IMR-90 (cell line): ENCODE results near the gene KHNYN. TPM values are rescaled to one million over a fixed set of nuclear protein-coding genes. Genes with fewer than 3 reads are reported as not detected.

Experiments
- ATAC-seq: fragments of 200-7000 bp; cut with Tn5 transposase; 2 replicates; pipeline ENCODE4 v1.9.1; 2020; ENCODE audit warnings: low read depth, mild to moderate bottlenecking, moderate library complexity
- BruUV-seq: library from RNA; stranded (reverse); fragments of 400-500 nt; replicated peaks from 2 replicates; lab custom pipeline; 2021; lab: Mats Ljungman, UMichigan
- CTCF ChIA-PET: fragments of 300-600 bp; formaldehyde crosslinking; extraction: SDS; loops from one replicate; lab custom pipeline; 2021; ENCODE audit warnings: antibody characterized with exemption; lab: Yijun Ruan, JAX
- POLR2A ChIA-PET: fragments of 300-600 bp; sonication (Branson Sonifier 250); formaldehyde crosslinking; loops from one replicate; lab custom pipeline; 2022; ENCODE audit warnings: antibody characterized with exemption; ENCODE audit not compliant: unreplicated experiment; lab: Charles Lee
- DNase-seq: peaks from one replicate; pipeline ENCODE4 v3.0.0; 2013
- H2AFZ ChIP-seq: replicated peaks from 2 replicates; pipeline ENCODE3; 2013; ENCODE audit warnings: low read length, mild to moderate bottlenecking; ENCODE audit not compliant: poor library complexity
- H2AK5ac ChIP-seq: 2 replicates; pipeline ENCODE4 v1.6.1; 2013; ENCODE audit warnings: low read depth, low read length, inconsistent platforms
- H2AK9ac ChIP-seq: replicated peaks from 2 replicates; pipeline ENCODE3; 2013; ENCODE audit warnings: mild to moderate bottlenecking, low read depth, low read length, moderate library complexity; ENCODE audit not compliant: poor library complexity
- H2BK120ac ChIP-seq: 2 replicates; pipeline ENCODE4 v1.6.1; 2013; ENCODE audit warnings: low read depth, low read length, inconsistent platforms
- H2BK15ac ChIP-seq: 3 replicates; pipeline ENCODE4 v1.6.1; 2013; ENCODE audit warnings: low read depth, low read length, inconsistent platforms
- H2BK20ac ChIP-seq: 2 replicates; pipeline ENCODE4 v1.6.1; 2013; ENCODE audit warnings: low read depth, mild to moderate bottlenecking, inconsistent platforms, low read length, moderate library complexity
- H2BK5ac ChIP-seq: 2 replicates; pipeline ENCODE4 v1.6.1; 2013; ENCODE audit warnings: mild to moderate bottlenecking, low read depth, low read length, inconsistent platforms; ENCODE audit not compliant: poor library complexity, severe bottlenecking
- H3K14ac ChIP-seq: replicated peaks from 2 replicates; pipeline ENCODE4 v1.6.1; 2013; ENCODE audit warnings: low read depth, low read length, inconsistent platforms
- H3K18ac ChIP-seq: 2 replicates; pipeline ENCODE4 v1.6.1; 2013; ENCODE audit warnings: low read depth, low read length, control low read depth
- H3K23ac ChIP-seq: 2 replicates; pipeline ENCODE4 v1.6.1; 2013; ENCODE audit warnings: low read depth, low read length, inconsistent platforms
- H3K27ac ChIP-seq: 2 replicates; pipeline ENCODE4 v1.5.1; 2013; ENCODE audit warnings: mild to moderate bottlenecking, control low read depth, low read length; ENCODE audit not compliant: insufficient read depth
- H3K27me3 ChIP-seq: 2 replicates; pipeline ENCODE4 v1.6.1; 2013; ENCODE audit warnings: low read length; ENCODE audit not compliant: control insufficient read depth, insufficient read depth
- H3K36me3 ChIP-seq: 2 replicates; pipeline ENCODE4 v1.6.1; 2013; ENCODE audit warnings: low read length, mixed read lengths; ENCODE audit not compliant: control insufficient read depth, insufficient read depth
- H3K4ac ChIP-seq: 2 replicates; pipeline ENCODE4 v1.6.1; 2013; ENCODE audit warnings: low read depth, low read length, inconsistent platforms
- H3K4me1 ChIP-seq: 2 replicates; pipeline ENCODE4 v1.6.1; 2013; ENCODE audit warnings: low read length, mixed read lengths; ENCODE audit not compliant: control insufficient read depth, insufficient read depth
- H3K4me2 ChIP-seq: 2 replicates; pipeline ENCODE4 v1.6.1; 2013; ENCODE audit warnings: low read depth, mild to moderate bottlenecking, control low read depth, low read length, moderate library complexity
- H3K4me3 ChIP-seq: 2 replicates; pipeline ENCODE4 v1.5.1; 2013; ENCODE audit warnings: low read depth, mild to moderate bottlenecking, control low read depth, low read length, moderate library complexity; ENCODE audit not compliant: insufficient read depth
- H3K56ac ChIP-seq: 2 replicates; pipeline ENCODE4 v1.6.1; 2013; ENCODE audit warnings: low read length, inconsistent platforms; ENCODE audit not compliant: insufficient read depth; ENCODE audit errors: extremely low read depth
- H3K79me1 ChIP-seq, 2 experiments: 2 replicates each; pipeline ENCODE4 v1.6.1; 2013; ENCODE audit warnings: low read length in 2 of 2, inconsistent platforms in 1 of 2, low read depth in 1 of 2
- H3K9ac ChIP-seq: 2 replicates; pipeline ENCODE4 v1.6.1; 2013; ENCODE audit warnings: low read depth, low read length, control low read depth
- H3K9me1 ChIP-seq: 2 replicates; pipeline ENCODE4 v1.6.1; 2013; ENCODE audit warnings: low read length, inconsistent platforms; ENCODE audit not compliant: insufficient read depth
- H3K9me3 ChIP-seq: 2 replicates; pipeline ENCODE4 v1.6.1; 2013; ENCODE audit warnings: low read length; ENCODE audit not compliant: control insufficient read depth, insufficient read depth
- H4K20me1 ChIP-seq: 2 replicates; pipeline ENCODE4 v1.6.1; 2013; ENCODE audit warnings: low read length, inconsistent platforms; ENCODE audit not compliant: insufficient read depth
- H4K5ac ChIP-seq: 2 replicates; pipeline ENCODE4 v1.6.1; 2013; ENCODE audit warnings: mild to moderate bottlenecking, low read depth, low read length, control low read depth
- H4K8ac ChIP-seq, 2 experiments: 2 replicates each; pipeline ENCODE4 v1.6.1; 2013; ENCODE audit warnings: low read depth in 2 of 2, low read length in 2 of 2, control low read depth in 1 of 2, inconsistent platforms in 1 of 2
- H4K91ac ChIP-seq: 2 replicates; pipeline ENCODE4 v1.6.1; 2013; ENCODE audit warnings: low read depth, low read length, inconsistent platforms; ENCODE audit not compliant: insufficient read depth
- BHLHE40 ChIP-seq: fragments of 150-350 bp; IDR thresholded peaks from 2 replicates; pipeline ENCODE4 v1.6.1; 2016; ENCODE audit warnings: mild to moderate bottlenecking, low read depth, low read length
- MAFK ChIP-seq: IDR thresholded peaks from 2 replicates; pipeline ENCODE4 v1.6.1; 2012; ENCODE audit warnings: low read depth, low read length, improper control_type of control experiment
- MAZ ChIP-seq: IDR thresholded peaks from 2 replicates; pipeline ENCODE4 v1.6.1; 2012; ENCODE audit warnings: low read depth, mild to moderate bottlenecking, low read length, improper control_type of control experiment, moderate library complexity, borderline replicate concordance
- POLR2A ChIP-seq: IDR thresholded peaks from 2 replicates; pipeline ENCODE4 v1.6.1; 2012; ENCODE audit warnings: mild to moderate bottlenecking, low read depth, low read length
- USF2 ChIP-seq: fragments of 150-350 bp; IDR thresholded peaks from 2 replicates; pipeline ENCODE4 v1.6.1; 2017; ENCODE audit warnings: mild to moderate bottlenecking, antibody characterized with exemption, low read length, low read depth
- whole genome bisulfite sequencing, 2 experiments: methylation state at CpG; one replicate each; pipeline versions ENCODE4 v1.1.5 to v1.1.7; 2013; ENCODE audit warnings: missing lambda C conversion rate in 2 of 2; ENCODE audit not compliant: insufficient read length in 1 of 2; ENCODE audit errors: extremely low coverage in 2 of 2; 5-methylcytosine and 5-hydroxymethylcytosine counted together
- dilution Hi-C: fragments of 300-500 bp; cut with HindIII; formaldehyde crosslinking; loops from one replicate; pipeline ENCODE4 v1.14.3; 2018; ENCODE audit warnings: low sequenced_read_pairs; ENCODE audit not compliant: unreplicated experiment
- in situ Hi-C: fragments of 300-500 bp; cut with MboI; formaldehyde crosslinking; loops from 3 replicates; pipeline ENCODE4 v1.14.3; 2019; ENCODE audit warnings: low sequenced_read_pairs, inconsistent platforms, mixed read lengths
- intact Hi-C: fragments of 100-400 bp; cut with micrococcal nuclease; formaldehyde crosslinking; loops from 2 replicates; pipeline ENCODE4 v1.10.0; 2022
- polyA plus RNA-seq, 3 experiments: library from polyadenylated mRNA; depleted of rRNA; stranded (reverse); fragments of >200 nt; gene quantifications; 2 replicates each; pipeline ENCODE4 v1.2.3, GENCODE V29; 2012; ENCODE audit warnings: low replicate concordance in 1 of 3
- total RNA-seq: library from RNA; depleted of rRNA; stranded (reverse); fragments of >200 nt; gene quantifications from 2 replicates; pipeline ENCODE4 v1.2.3, GENCODE V29; 2012

Gene KHNYN
- total and polyA plus RNA-seq, 2 of the 4 experiments (the other 2 are of a cell fraction) = 18.9 to 24.4 TPM

- Histone ChIP-seq H4K5ac (no peak overlapping the region), H2AFZ (no peak overlapping the region), H3K56ac (no peak overlapping the region), H3K9me1 (0 out of 2 replicates have a peak, but pooled peaks cover 2% of the 10 kb centered on the region), H3K27me3 (no peaks in the 10 kb centered on the region), H2BK20ac (no peak overlapping the region), H2AK5ac (no peak overlapping the region), H3K36me3 (no peaks in the 10 kb centered on the region), H3K9ac (no peak overlapping the region), H3K4me3 (no peak overlapping the region), H2BK120ac (no peak overlapping the region), H2AK9ac (no peak overlapping the region), H3K4me1 (peaks cover 11% of the 10 kb centered on the region), H4K20me1 (no peaks in the 10 kb centered on the region), H3K14ac (no peak overlapping the region), H2BK15ac (no peak overlapping the region), H2BK5ac (no peak overlapping the region), H3K27ac (no peak overlapping the region), H3K9me3 (no peaks in the 10 kb centered on the region), H3K4ac (no peak overlapping the region), H4K91ac (no peak overlapping the region), H3K79me1 (peaks cover 0 to 3% of the 10 kb centered on the region in 2 experiments; a peak in 1 of 4 replicates), H3K4me2 (no peak overlapping the region), H3K18ac (no peak overlapping the region), H4K8ac (no peak overlapping the region), H3K23ac (no peak overlapping the region)
- no TSS peak for BruUV-seq
- dilution Hi-C loops (no loop called here), in situ Hi-C loops (no loop called here), intact Hi-C loops (no loop called here)
- DNase-seq (no peak), ATAC-seq (no peak)
- TF ChIP-seq POLR2A (no peak), BHLHE40 (no peak), USF2 (no peak), MAFK (no peak), MAZ (no peak)
- WGBS, 2 experiments = no CpG with 5 or more reads among the region's 3 CpGs
- ChIA-PET CTCF (no interaction called here), POLR2A (no interaction called here)
These were observed 35.5 kb upstream of the KHNYN start for GRCh38 chr14:24394275-24394674.
